ENCODE data around the gene NDFIP1.
"Not testable (repeated sequence)": the region's sequence is repeated elsewhere in the genome, so short reads cannot be mapped to it uniquely, and the experiment has no call there.

The NDFIP1 gene

GRCh38 chr5:142120247-142120935 is 11.8 kb downstream of the NDFIP1 start:
- no peak for DNase-seq

GRCh38 chr5:142122121-142122520 is 13.5 kb downstream of the NDFIP1 start:
- DNase-seq, result no peak

- no peak for DNase-seq
These were observed 16.8 kb downstream of the NDFIP1 start for GRCh38 chr5:142125378-142125777.

GRCh38 chr5:142125963-142126362 is 17.4 kb downstream of the NDFIP1 start:
- DNase-seq, result no peak

- no peak for DNase-seq
These were observed 20.2 kb downstream of the NDFIP1 start for GRCh38 chr5:142128675-142129208.

- no peak for DNase-seq
These were observed 21.0 kb downstream of the NDFIP1 start for GRCh38 chr5:142129446-142130066.

GRCh38 chr5:142131394-142131793 is 22.8 kb downstream of the NDFIP1 start:
- no peak for DNase-seq

GRCh38 chr5:142132916-142133315 is 24.3 kb downstream of the NDFIP1 start:
- no peak for DNase-seq

GRCh38 chr5:142133330-142134206 is 25.0 kb downstream of the NDFIP1 start:
- DNase-seq, result no peak

GRCh38 chr5:142134331-142135010 is 25.9 kb downstream of the NDFIP1 start:
- DNase-seq, result no peak

- no peak for DNase-seq
These were observed 32.9 kb downstream of the NDFIP1 start for GRCh38 chr5:142141463-142141862.

GRCh38 chr5:142143878-142144277 is 35.3 kb downstream of the NDFIP1 start:
- peak; percentile 58 for DNase-seq

GRCh38 chr5:142145106-142145900 is 36.7 kb downstream of the NDFIP1 start:
- DNase-seq, result peak; percentile 74

GRCh38 chr5:142149363-142149762 is 40.8 kb downstream of the NDFIP1 start:
- no peak for DNase-seq

GRCh38 chr5:142150431-142150830 is 41.9 kb downstream of the NDFIP1 start:
- no peak for DNase-seq

- DNase-seq, result peak; percentile 73
These were observed 43.1 kb downstream of the NDFIP1 start for GRCh38 chr5:142151436-142152383.

GRCh38 chr5:142152384-142152732 is 43.8 kb downstream of the NDFIP1 start:
- DNase-seq, result no peak

- DNase-seq, result no peak
These were observed 45.3 kb downstream of the NDFIP1 start for GRCh38 chr5:142153674-142154448.

GRCh38 chr5:142154449-142154841 is 45.9 kb downstream of the NDFIP1 start:
- not testable (repeated sequence) for DNase-seq

- DNase-seq, result no peak
These were observed 48.4 kb downstream of the NDFIP1 start for GRCh38 chr5:142156839-142157463.

Data from CD4-positive, alpha-beta T cell treated with Interleukin-10 for 1 hour (primary cell).